ENCODE data around the gene FBXO47.
A peak's percentile ranks its signal among the peaks of the same experiment; 100 is the strongest.
"Not testable (repeated sequence)": the region's sequence is repeated elsewhere in the genome, so short reads cannot be mapped to it uniquely, and the experiment has no call there.

The FBXO47 gene

GRCh38 chr17:38921756-38922411 lies 45.3 kb downstream of the FBXO47 start:
- DNase-seq = no peak

DNA sequence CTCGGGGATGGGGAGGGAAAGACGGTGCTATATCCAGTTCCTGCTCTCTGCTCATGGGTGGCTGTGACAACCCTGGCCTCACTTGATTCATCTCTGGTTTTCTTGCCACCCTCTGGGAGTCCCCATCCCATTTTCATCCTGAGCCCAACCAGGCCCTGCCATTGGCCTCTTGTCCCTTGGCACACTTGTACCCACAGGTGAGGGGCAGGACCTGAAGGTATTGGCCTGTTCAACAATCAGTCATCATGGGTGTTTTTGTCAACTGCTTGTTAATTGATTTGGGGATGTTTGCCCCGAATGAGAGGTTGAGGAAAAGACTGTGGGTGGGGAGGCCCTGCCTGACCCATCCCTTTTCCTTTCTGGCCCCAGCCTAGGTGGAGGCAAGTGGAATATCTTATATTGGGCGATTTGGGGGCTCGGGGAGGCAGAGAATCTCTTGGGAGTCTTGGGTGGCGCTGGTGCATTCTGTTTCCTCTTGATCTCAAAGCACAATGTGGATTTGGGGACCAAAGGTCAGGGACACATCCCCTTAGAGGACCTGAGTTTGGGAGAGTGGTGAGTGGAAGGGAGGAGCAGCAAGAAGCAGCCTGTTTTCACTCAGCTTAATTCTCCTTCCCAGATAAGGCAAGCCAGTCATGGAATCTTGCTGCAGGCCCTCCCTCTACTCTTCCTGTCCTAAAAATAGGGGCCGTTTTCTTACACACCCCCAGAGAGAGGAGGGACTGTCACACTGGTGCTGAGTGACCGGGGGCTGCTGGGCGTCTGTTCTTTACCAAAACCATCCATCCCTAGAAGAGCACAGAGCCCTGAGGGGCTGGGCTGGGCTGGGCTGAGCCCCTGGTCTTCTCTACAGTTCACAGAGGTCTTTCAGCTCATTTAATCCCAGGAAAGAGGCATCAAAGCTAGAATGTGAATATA lies 46.6 kb downstream of the FBXO47 start:
- DNase-seq = no peak

DNA sequence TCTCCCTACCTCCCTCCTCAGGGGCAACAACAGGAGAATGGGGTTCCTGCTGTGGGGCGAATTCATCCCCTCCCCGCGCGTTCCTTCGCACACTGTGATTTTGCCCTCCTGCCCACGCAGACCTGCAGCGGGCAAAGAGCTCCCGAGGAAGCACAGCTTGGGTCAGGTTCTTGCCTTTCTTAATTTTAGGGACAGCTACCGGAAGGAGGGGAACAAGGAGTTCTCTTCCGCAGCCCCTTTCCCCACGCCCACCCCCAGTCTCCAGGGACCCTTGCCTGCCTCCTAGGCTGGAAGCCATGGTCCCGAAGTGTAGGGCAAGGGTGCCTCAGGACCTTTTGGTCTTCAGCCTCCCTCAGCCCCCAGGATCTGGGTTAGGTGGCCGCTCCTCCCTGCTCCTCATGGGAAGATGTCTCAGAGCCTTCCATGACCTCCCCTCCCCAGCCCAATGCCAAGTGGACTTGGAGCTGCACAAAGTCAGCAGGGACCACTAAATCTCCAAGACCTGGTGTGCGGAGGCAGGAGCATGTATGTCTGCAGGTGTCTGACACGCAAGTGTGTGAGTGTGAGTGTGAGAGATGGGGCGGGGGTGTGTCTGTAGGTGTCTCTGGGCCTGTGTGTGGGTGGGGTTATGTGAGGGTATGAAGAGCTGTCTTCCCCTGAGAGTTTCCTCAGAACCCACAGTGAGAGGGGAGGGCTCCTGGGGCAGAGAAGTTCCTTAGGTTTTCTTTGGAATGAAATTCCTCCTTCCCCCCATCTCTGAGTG lies 47.7 kb downstream of the FBXO47 start:
- DNase-seq = no peak

DNA sequence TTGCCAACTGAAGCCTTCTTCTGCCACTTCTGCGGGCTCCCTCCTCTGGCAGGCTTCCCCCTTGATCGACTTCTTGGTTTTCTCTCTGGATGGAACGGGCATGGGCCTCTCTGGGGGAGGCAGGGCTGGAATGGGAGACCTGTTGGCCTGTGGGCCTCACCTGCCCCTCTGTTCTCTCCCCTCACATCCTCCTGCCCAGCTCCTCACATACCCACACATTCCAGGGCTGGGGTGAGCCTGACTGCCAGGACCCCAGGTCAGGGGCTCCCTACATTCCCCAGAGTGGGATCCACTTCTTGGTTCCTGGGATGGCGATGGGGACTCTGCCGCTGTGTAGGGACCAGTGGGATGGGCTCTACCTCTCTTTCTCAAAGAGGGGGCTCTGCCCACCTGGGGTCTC lies 48.3 kb downstream of the FBXO47 start:
- DNase-seq = no peak

- no peak for DNase-seq
Measured at GRCh38 chr17:38918129-38918913, 48.9 kb downstream of the FBXO47 start.

GRCh38 chr17:38917259-38917658 lies 49.9 kb downstream of the FBXO47 start:
- no peak for DNase-seq

GRCh38 chr17:38916771-38917170 lies 50.4 kb downstream of the FBXO47 start:
- no peak for DNase-seq

- no peak for DNase-seq
Measured at GRCh38 chr17:38915639-38915995, 51.6 kb downstream of the FBXO47 start.

DNA sequence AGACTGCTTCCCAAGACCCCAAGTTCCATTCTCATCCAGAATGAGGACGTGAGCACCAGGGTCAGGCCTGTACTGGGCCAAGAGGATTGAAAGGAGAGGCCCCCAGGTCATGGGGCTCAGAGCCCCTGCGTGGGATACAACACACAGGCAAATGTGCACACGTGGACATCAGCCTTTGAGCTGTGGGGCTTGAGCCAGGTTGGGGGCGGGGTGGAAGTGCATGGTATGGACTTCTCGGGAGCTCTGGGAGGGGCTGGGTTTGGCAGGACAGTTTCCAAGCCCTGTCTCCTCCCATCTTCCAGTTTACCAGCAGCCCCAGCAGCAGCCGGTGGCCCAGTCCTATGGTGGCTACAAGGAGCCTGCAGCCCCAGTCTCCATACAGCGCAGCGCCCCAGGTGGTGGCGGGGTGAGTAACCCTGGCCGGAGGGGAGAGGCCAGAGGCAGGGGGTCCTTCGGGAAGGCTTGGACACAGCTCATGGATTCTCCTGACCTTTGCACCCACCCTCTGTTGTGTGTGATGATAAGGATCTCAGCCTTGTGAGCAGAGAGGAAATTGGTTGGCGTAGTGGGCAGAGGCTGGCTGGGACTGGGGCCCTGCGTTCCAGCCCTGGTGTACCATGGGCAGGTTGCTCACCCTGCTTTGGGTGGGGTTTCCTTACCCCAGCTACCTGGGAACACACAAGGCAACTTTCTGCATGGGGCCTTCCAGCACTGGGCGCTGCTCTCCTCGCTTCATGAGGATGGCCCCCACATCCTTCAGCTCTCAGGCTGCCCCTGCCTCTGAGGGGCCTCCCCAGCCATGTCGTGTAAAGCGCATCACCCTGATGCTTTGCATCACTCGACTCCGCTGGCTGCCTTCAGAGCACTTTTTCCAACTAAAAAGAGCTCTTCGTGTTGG lies 52.2 kb downstream of the FBXO47 start:
- peak; percentile 40 for DNase-seq

GRCh38 chr17:38912221-38912813 lies 54.9 kb downstream of the FBXO47 start:
- no peak for DNase-seq

- not testable (repeated sequence) for DNase-seq
Measured at GRCh38 chr17:38911731-38912081, 55.5 kb downstream of the FBXO47 start.

GRCh38 chr17:38911081-38911730 lies 56.0 kb downstream of the FBXO47 start:
- no peak for DNase-seq

DNA sequence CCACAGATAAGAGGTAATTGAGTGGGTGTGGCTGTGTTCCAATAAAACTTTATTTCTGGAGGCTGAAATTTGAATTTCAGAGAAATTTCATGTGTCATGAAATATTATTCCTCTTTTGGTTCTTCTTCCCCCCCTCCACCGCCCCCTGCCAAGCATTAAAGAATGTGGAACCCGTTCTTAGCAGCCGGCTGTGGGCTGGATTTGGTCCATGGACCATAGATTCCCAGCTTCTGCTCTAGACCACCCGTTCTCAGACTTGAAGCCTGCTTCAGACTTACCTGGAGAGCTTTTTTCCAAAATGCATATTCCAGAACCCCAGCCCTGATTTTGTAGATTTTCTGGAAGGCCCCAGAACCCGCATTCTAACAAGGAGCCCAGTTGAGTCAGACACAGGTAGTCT lies 56.9 kb downstream of the FBXO47 start:
- DNase-seq = peak; percentile 40

GRCh38 chr17:38908676-38909181 lies 58.5 kb downstream of the FBXO47 start:
- DNase-seq = no peak

DNA sequence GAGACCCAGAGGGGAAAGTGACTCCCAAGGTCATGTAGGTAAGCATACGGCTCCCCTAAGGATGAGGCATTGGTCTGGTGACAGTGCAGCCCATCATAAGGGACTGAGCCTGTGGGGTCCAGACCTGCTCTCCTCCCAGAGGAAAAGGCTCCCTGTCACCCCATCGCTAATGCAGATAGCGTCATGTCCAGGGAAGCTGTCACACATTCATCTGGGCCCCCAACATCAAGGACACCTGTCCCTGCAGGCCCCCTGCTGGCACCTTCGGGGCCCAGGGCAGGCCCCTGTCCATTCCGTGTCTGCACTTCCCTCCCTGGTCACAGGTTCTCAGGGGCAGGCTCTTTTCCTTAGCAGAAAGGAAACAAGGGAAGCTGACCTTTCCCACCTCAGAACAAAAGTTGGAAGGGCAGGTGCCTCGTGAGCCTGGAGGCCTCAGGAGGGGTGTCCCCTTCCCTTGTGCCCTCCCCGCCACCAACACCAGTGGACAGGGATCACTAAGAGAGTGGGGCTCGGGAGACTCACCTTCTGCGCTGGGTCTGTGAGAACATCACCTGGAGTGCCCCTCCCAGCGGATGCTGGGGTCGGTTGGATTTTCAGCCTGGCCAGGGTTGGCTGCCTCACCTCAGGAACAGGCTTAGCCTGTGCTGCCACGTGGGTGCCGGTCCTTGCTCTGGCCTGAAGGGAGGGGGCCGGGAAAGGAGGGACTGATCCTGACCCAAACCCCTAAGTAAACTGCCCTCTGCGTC lies 59.1 kb downstream of the FBXO47 start:
- no peak for DNase-seq

- no peak for DNase-seq
Measured at GRCh38 chr17:38906460-38907228, 60.6 kb downstream of the FBXO47 start.

DNA sequence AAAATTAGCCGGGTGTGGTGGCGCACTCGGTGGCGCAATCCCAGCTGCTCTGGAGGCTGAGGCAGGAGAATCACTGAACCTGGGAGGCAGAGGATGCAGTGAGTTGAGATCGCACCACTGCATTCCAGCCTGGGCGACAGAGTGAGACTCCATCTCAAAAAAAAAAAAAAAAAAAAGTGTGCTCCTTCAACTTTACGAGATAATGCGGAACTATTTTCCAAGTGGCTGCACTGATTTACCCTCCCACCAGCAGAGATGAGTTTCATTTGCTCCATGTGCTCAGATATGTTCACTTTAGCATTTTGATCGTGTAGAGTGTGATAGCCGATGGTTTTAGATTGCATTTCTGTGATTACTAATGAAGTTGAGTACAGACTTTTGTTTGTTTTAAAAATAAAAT lies 61.8 kb downstream of the FBXO47 start:
- DNase-seq = no peak

GRCh38 chr17:38904892-38905291 lies 62.3 kb downstream of the FBXO47 start:
- no peak for DNase-seq

DNA sequence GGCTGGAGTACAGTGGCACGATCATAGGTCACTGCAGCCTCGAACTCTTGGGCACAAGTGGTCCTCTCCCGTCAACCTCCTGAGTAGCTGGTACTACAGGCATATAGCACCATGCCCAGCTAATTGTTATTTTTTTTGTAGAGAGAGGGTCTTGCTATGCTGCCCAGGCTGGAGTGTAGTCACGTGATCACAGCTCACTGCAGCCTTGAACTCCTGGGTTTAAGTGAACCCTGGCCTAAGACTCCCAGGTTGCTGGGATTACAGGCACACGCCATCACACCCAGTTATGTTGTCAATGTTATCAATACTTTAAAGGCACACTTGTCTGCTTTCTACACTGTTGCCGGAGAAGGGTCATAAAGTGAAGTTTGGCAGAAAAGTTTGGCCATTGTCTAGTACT lies 63.8 kb downstream of the FBXO47 start:
- DNase-seq = no peak
